Thyroid gland (tissue), 4 donors: Measurements from ENCODE around the gene GPC6.

Experiments
- CTCF ChIP-seq, 6 experiments: fragments of 200-600 bp in 3 of 6; fragments of 450-650 bp in 3 of 6; sonication (generic) in 3 of 6; IDR thresholded peaks; one replicate each; pipeline ENCODE4 v1.5.1; 2016 to 2019; ENCODE audit warnings: antibody characterized with exemption in 6 of 6, mild to moderate bottlenecking in 2 of 6, inconsistent platforms in 1 of 6, moderate library complexity in 1 of 6
- POLR2A ChIP-seq, 2 donors: fragments of 450-650 bp; IDR thresholded peaks; one replicate each; pipeline ENCODE4 v1.6.1; 2017; ENCODE audit warnings: antibody characterized with exemption in 2 of 2, mild to moderate bottlenecking in 2 of 2, moderate library complexity in 1 of 2

GRCh38 chr13:93957371-93957770, 730.8 kb downstream of the GPC6 start:
- TF ChIP-seq POLR2A (IDR thresholded peaks at IDR 0.05) (no peak), CTCF (IDR thresholded peaks at IDR 0.05) (no peak)
